Subcutaneous preadipocyte (primary cell): ENCODE results near the gene MT1HL1. TPM values are rescaled to one million over a fixed set of nuclear protein-coding genes. Genes with fewer than 3 reads are reported as not detected.

Experiments used
- total RNA-seq: library from RNA; depleted of rRNA; stranded (reverse); fragments of >200 nt; gene quantifications from 2 replicates; pipeline ENCODE4 v1.2.3, GENCODE V29; 2012

Gene MT1HL1
- not detected in 2 replicates for total RNA-seq

DNA sequence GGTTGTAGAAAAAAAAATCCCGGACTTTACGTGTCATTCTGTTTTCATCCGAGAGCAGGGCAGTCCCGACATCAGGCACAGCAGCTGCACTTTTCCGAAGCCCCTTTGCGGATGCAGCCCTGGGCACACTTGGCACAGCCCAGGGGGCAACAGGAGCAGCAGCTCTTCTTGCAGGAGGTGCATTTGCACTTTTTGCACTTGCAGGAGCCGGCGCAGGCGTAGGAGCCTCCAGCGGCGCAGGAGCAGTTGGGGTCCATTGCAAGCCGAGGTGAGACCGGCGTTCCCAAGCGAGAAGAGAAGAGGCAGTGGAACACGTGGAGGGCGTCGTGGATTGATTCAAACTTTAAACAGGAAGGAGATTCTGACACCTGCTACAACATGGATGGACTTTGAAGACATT lies at the start of gene MT1HL1:
MT1HL1 (minus strand) TSS at position 326 of the 400 bp plus-strand sequence; CDS start at position 257, 69 bp downstream.

DNA sequence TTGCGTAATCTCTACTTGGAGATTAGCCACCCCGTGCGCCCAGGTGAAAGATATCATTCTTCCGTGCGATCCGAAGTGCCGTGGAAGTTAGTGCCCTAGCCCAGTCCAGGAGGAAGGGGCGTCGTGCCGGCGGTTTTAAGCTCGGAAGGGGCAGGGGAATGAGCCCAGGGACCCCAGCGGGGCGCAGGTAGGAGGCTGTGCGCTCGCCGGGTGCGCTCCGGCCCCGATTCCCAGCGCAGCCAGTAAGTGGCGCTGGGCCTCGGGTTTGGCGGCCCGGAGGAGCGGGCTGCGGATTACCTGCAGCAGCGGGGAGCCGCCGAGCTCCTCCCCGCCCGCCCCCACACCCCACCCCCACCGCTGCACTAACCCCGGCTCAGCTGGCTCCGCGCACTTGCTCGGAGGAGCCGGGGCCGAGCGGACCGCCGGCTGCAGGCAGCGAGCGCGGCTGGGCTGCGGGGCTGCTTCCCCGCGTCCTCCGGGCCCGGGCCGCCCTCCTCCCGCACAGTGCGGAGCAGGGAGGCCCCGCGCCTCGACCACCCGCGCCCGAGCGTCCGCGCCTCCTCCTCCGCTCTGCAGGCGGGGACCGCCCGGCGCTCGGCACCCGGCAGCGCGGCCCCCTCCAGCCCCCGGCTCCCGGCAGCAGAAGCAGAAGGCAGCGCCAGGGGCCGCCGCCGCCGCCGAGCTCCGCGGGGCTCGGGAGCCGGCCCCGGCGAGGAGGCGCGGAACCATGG lies 37.7 kb upstream of the MT1HL1 start, which contains the start of gene RYR2:
RYR2 (plus strand) TSS at position 390 of the 731 bp plus-strand sequence; CDS start at position 728, 338 bp downstream.

Other genes starting within 250 kb of the MT1HL1 start
- 29.8 and 42.8 TPM in 2 replicates for gene MTR, start 209.1 kb downstream of the MT1HL1 start, total RNA-seq
- not detected in 2 replicates for gene RYR2, start 37.7 kb upstream of the MT1HL1 start, total RNA-seq